Mesothelial cell of epicardium (in vitro differentiated cells): ENCODE results near the gene SNW1. TPM values are rescaled to one million over a fixed set of nuclear protein-coding genes. Genes with fewer than 3 reads are reported as not detected.

Experiments used
- DNase-seq, 2 experiments: peaks; one replicate each; pipeline ENCODE4 v3.0.0; 2021; ENCODE audit warnings: low spot score in 2 of 2; ENCODE audit not compliant: unreplicated experiment in 2 of 2
- H3K27ac Mint-ChIP-seq: 2 replicates; pipeline ENCODE4 v1.8.0; 2021; ENCODE audit warnings: mixed read lengths
- H3K27me3 Mint-ChIP-seq: 2 replicates; pipeline ENCODE4 v1.8.0; 2021; ENCODE audit warnings: low read depth, mixed read lengths
- H3K36me3 Mint-ChIP-seq: 2 replicates; pipeline ENCODE4 v1.8.0; 2021; ENCODE audit warnings: mixed read lengths
- H3K4me1 Mint-ChIP-seq: 2 replicates; pipeline ENCODE4 v1.8.0; 2021; ENCODE audit warnings: mixed read lengths
- H3K4me3 Mint-ChIP-seq: 2 replicates; pipeline ENCODE4 v1.8.0; 2021; ENCODE audit warnings: mild to moderate bottlenecking, moderate library complexity, mixed read lengths
- H3K9me3 Mint-ChIP-seq: 2 replicates; pipeline ENCODE4 v1.8.0; 2021; ENCODE audit warnings: mixed read lengths
- total RNA-seq: library from RNA; stranded (reverse); gene quantifications from 3 replicates; pipeline ENCODE4 v1.2.1, GENCODE V29; 2021
- TF ChIP-seq, protein P1 (sequence below): fragments of 200-600 bp; sonication (generic); IDR thresholded peaks from one replicate; pipeline ENCODE4 v1.5.0; 2021; ENCODE audit warnings: antibody characterized with exemption; ENCODE audit not compliant: unreplicated experiment

The SNW1 gene
- total RNA-seq, 1 donor from 2014 or later, result 79.7 TPM

DNA sequence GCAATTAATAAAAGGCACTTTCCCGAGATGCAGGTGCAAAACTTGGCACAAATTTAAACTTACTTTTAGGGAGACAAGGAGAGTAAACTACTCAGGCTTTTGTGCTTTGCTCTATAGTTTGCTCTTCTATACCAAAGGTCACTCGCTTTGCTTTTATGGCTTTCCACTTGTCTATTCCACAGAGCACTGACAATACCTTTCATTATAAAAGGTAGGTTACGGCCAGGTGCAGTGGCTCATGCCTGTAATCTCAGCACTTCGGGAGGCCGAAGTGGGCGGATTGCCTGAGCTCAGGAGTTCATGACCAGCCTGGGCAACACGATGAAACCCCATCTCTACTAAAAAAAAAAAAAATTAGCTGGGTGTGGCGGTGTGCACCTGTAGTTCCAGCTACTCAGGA is 86.0 kb downstream of the SNW1 start:
- TF ChIP-seq, protein P1, sequence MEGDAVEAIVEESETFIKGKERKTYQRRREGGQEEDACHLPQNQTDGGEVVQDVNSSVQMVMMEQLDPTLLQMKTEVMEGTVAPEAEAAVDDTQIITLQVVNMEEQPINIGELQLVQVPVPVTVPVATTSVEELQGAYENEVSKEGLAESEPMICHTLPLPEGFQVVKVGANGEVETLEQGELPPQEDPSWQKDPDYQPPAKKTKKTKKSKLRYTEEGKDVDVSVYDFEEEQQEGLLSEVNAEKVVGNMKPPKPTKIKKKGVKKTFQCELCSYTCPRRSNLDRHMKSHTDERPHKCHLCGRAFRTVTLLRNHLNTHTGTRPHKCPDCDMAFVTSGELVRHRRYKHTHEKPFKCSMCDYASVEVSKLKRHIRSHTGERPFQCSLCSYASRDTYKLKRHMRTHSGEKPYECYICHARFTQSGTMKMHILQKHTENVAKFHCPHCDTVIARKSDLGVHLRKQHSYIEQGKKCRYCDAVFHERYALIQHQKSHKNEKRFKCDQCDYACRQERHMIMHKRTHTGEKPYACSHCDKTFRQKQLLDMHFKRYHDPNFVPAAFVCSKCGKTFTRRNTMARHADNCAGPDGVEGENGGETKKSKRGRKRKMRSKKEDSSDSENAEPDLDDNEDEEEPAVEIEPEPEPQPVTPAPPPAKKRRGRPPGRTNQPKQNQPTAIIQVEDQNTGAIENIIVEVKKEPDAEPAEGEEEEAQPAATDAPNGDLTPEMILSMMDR, result no peak

DNA sequence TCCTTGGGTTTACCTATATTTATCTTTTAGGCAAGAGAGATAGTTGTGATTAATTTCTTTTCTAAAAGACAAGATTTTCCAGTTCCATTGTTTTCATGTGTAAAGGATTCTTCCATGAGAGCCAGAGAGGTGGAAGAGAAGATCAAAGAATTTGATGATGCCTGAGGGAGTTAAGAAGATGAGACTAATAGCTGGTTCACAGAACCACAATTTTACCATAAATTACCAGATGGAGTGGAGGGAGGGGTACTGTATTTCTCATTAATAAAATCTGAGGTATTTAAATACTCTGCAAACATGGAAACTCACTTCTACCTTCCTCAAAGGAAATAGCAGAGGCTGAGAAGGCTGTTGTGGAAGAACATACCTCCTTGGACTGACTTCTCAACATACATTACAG is 87.8 kb downstream of the SNW1 start:
- DNase-seq, result no peak
- Mint-ChIP-seq H3K9me3 (no peaks in the 10 kb centered on the region), H3K27me3 (no peaks in the 10 kb centered on the region), H3K4me3 (no peak overlapping the region), H3K36me3 (peaks cover 27% of the 10 kb centered on the region), H3K27ac (peak overlapping the region; percentile 85), H3K4me1 (peaks cover 23% of the 10 kb centered on the region)
- TF ChIP-seq, protein P1, result no peak

More for the DNA sequence above, 86.0 kb downstream of the SNW1 start:
- Mint-ChIP-seq H3K27me3 (no peaks in the 10 kb centered on the region), H3K9me3 (no peaks in the 10 kb centered on the region), H3K4me3 (no peak overlapping the region), H3K36me3 (peaks cover 35% of the 10 kb centered on the region), H3K27ac (no peak overlapping the region), H3K4me1 (peaks cover 21% of the 10 kb centered on the region)
- DNase-seq, result no peak

Other genes starting within 250 kb of the SNW1 start
- 34.1 to 36.6 TPM (median 35.8 TPM) in 3 replicates for gene SPTLC2, start 144.5 kb downstream of the SNW1 start, total RNA-seq
- gene ALKBH1, start 53.1 kb downstream of the SNW1 start, total RNA-seq, result 10.9 to 13.2 TPM (median 12.3 TPM) in 3 replicates
- gene SLIRP, start 53.1 kb downstream of the SNW1 start, total RNA-seq, result 88.5 to 106 TPM (median 104 TPM) in 3 replicates
- 13.2 to 13.3 TPM (median 13.2 TPM) in 3 replicates for gene ADCK1, start 39.0 kb upstream of the SNW1 start, total RNA-seq